Ammon's horn (tissue), 1 donor: ENCODE results near the gene PLLP.

Source experiments
- DNase-seq: peaks from one replicate; pipeline ENCODE4 v3.0.0-alpha.2; 2016; ENCODE audit warnings: low spot score

The PLLP gene

GRCh38 chr16:57256601-57257395, 27.7 kb downstream of the PLLP start:
- no peak for DNase-seq

- no peak for DNase-seq
Measured at GRCh38 chr16:57255686-57256415, 28.6 kb downstream of the PLLP start.

- DNase-seq = no peak
Measured at GRCh38 chr16:57253466-57253865, 31.0 kb downstream of the PLLP start.

- no peak for DNase-seq
Measured at GRCh38 chr16:57252148-57252721, 32.2 kb downstream of the PLLP start.

GRCh38 chr16:57251352-57251751, 33.1 kb downstream of the PLLP start:
- no peak for DNase-seq

- DNase-seq = no peak
Measured at GRCh38 chr16:57245472-57246113, 38.9 kb downstream of the PLLP start.

- DNase-seq = peak; percentile 99
Measured at GRCh38 chr16:57244767-57245471, 39.6 kb downstream of the PLLP start, which contains the start of gene ARL2BP. ARL2BP (plus strand) TSS chr16:57245259; CDS start chr16:57245368, 109 bp downstream.

GRCh38 chr16:57244463-57244766, 40.1 kb downstream of the PLLP start:
- no peak for DNase-seq

- DNase-seq = no peak
Measured at GRCh38 chr16:57242650-57243049, 41.8 kb downstream of the PLLP start.

- DNase-seq = no peak
Measured at GRCh38 chr16:57240851-57241250, 43.6 kb downstream of the PLLP start.

GRCh38 chr16:57239107-57239506, 45.4 kb downstream of the PLLP start:
- DNase-seq = no peak

- DNase-seq = no peak
Measured at GRCh38 chr16:57238682-57239081, 45.8 kb downstream of the PLLP start.

- DNase-seq = no peak
Measured at GRCh38 chr16:57236022-57236350, 48.5 kb downstream of the PLLP start.

GRCh38 chr16:57235128-57236021, 49.1 kb downstream of the PLLP start:
- DNase-seq = no peak

GRCh38 chr16:57234707-57235092, 49.8 kb downstream of the PLLP start:
- DNase-seq = no peak

- no peak for DNase-seq
Measured at GRCh38 chr16:57233944-57234706, 50.3 kb downstream of the PLLP start.

- no peak for DNase-seq
Measured at GRCh38 chr16:57231821-57232350, 52.6 kb downstream of the PLLP start.

- DNase-seq = no peak
Measured at GRCh38 chr16:57229079-57229478, 55.4 kb downstream of the PLLP start.

- no peak for DNase-seq
Measured at GRCh38 chr16:57226701-57227621, 57.5 kb downstream of the PLLP start.
